K562 (cell line): ENCODE data around the gene PRTFDC1. TPM values are rescaled to one million over a fixed set of nuclear protein-coding genes. Genes with fewer than 3 reads are reported as not detected.

Experiments
- ATF7 ChIP-seq: fragments of 450-650 bp; IDR thresholded peaks from 2 replicates; pipeline ENCODE4 v1.7.1; 2014; ENCODE audit warnings: mild to moderate bottlenecking, moderate library complexity
- BRF1 ChIP-seq: IDR thresholded peaks from 3 replicates; pipeline ENCODE4 v1.6.1; 2011; ENCODE audit warnings: borderline replicate concordance, mild to moderate bottlenecking; ENCODE audit not compliant: insufficient read length; ENCODE audit errors: extremely low read depth
- FOSL1 ChIP-seq: fragments of 200-800 bp; sonication (Bioruptor generic); conservative IDR thresholded peaks from 2 replicates; pipeline ENCODE4 v1.6.1; 2016; ENCODE audit warnings: missing genetic modification characterization, missing compliant biosample characterization
- PRMT5 ChIP-seq: sonication (generic); formaldehyde crosslinking; IDR thresholded peaks from 2 replicates; pipeline ENCODE4 v1.5.0; 2020; ENCODE audit warnings: missing genetic modification reagents
- SAFB2 ChIP-seq: fragments of 200-400 bp; formaldehyde crosslinking; IDR thresholded peaks from 2 replicates; pipeline ENCODE4 v1.6.1; 2018; ENCODE audit warnings: borderline replicate concordance, low read length, low read depth, moderate library complexity; ENCODE audit not compliant: severe bottlenecking
- XRCC4 ChIP-seq: IDR thresholded peaks from one replicate; pipeline ENCODE4 v1.6.1; 2011; ENCODE audit not compliant: insufficient read depth, insufficient read length; ENCODE audit errors: extremely low read depth
- ZFPM2 ChIP-seq: fragments of 250-450 bp; sonication (Bioruptor Pico); IDR thresholded peaks from 2 replicates; pipeline ENCODE4 v1.5.1; 2022; ENCODE audit warnings: mild to moderate bottlenecking
- ZNF583 ChIP-seq: fragments of 250-450 bp; sonication (Bioruptor Pico); IDR thresholded peaks from 2 replicates; pipeline ENCODE4 v1.4.0; 2020
- ZNF668 ChIP-seq: fragments of 250-450 bp; sonication (Bioruptor Pico); IDR thresholded peaks from 2 replicates; pipeline ENCODE4 v1.8.0; 2022; ENCODE audit warnings: mild to moderate bottlenecking, inconsistent platforms
- polyA plus RNA-seq, 8 experiments: library from polyadenylated mRNA; depleted of rRNA in 4 of 8; stranded (reverse) in 5 of 8; unstranded in 3 of 8; fragments of >200 nt; fragmentation: Nextera tagmentation in 2 of 8; fragmentation: Illumina TruSeq in 1 of 8; extraction: Ambion mirVana in 2 of 8; extraction: Trizol in 1 of 8; gene quantifications; 2 replicates each; pipeline versions ENCODE4 v1.2.1 to v1.2.3, GENCODE V29; 2011 to 2014; ENCODE audit warnings: inconsistent platforms in 1 of 8, missing spikeins in 1 of 8
- total RNA-seq, 7 experiments: library from RNA; depleted of rRNA in 6 of 7; stranded (reverse); fragments of >200 nt in 6 of 7; fragmentation: Illumina TruSeq in 2 of 7; extraction: Trizol in 2 of 7; gene quantifications; 2 replicates each; pipeline versions ENCODE4 v1.2.1 to v1.2.3, GENCODE V29; 2011 to 2021; ENCODE audit warnings: low replicate concordance in 1 of 7
- TF ChIP-seq, protein P1 (sequence below), 3 experiments: fragments of 200-800 bp in 1 of 3; fragments of 250-450 bp in 1 of 3; fragments of 450-650 bp in 1 of 3; sonication (Bioruptor Pico) in 1 of 3; sonication (Bioruptor generic) in 1 of 3; formaldehyde crosslinking in 1 of 3; IDR thresholded peaks; 2 replicates each; pipeline versions ENCODE4 v1.6.1 to v1.8.0; 2016 to 2022; ENCODE audit warnings: mild to moderate bottlenecking in 2 of 3, missing genetic modification characterization in 2 of 3, missing compliant biosample characterization in 1 of 3, moderate library complexity in 1 of 3
- TF ChIP-seq, protein P2 (sequence below), 2 experiments: IDR thresholded peaks; 2 replicates each; pipeline ENCODE4 v1.6.1; 2011; ENCODE audit warnings: borderline replicate concordance in 1 of 2, control low read depth in 1 of 2, low read depth in 1 of 2, low read length in 1 of 2, mild to moderate bottlenecking in 1 of 2, mixed read lengths in 1 of 2, moderate library complexity in 1 of 2; ENCODE audit not compliant: insufficient read depth in 1 of 2, insufficient read length in 1 of 2, poor library complexity in 1 of 2, severe bottlenecking in 1 of 2; ENCODE audit errors: extremely low read depth in 1 of 2
- TF ChIP-seq, protein P3 (sequence below): sonication (generic); formaldehyde crosslinking; IDR thresholded peaks from 2 replicates; pipeline ENCODE4 v1.8.1; 2023; ENCODE audit warnings: mild to moderate bottlenecking, missing genetic modification reagents
- TF ChIP-seq, protein P4 (sequence below): sonication (generic); formaldehyde crosslinking; IDR thresholded peaks from 2 replicates; pipeline ENCODE4 v1.8.0; 2022; ENCODE audit warnings: missing genetic modification reagents, mild to moderate bottlenecking, borderline replicate concordance

PRTFDC1 gene
- total and polyA plus RNA-seq, 9 of the 15 experiments (the other 6 are each of a cell fraction or from before 2014, with no cell fraction given) = 7.0 to 27.6 (median 10.0) TPM

DNA sequence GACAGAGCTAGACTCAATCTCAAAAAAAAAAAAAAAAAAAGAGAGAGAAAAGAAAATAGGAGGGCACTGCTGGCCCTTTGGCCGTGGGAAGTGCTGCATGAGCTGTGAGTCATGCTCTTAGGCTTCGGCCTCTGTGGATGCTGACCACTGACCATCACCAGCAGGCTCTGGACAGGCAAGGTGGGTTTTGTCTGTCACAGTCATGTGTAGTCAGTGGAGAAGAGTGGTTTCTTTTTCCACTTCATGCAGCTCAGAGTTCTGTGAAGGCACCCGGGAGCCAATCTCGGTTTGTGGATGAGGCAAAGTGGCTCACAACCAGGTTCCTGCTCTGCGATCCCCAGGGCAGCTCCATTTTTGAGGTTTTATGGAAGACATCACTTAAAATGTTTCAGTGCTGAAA, 58.1 kb downstream of the PRTFDC1 start (continued):
- TF ChIP-seq, protein P1, sequence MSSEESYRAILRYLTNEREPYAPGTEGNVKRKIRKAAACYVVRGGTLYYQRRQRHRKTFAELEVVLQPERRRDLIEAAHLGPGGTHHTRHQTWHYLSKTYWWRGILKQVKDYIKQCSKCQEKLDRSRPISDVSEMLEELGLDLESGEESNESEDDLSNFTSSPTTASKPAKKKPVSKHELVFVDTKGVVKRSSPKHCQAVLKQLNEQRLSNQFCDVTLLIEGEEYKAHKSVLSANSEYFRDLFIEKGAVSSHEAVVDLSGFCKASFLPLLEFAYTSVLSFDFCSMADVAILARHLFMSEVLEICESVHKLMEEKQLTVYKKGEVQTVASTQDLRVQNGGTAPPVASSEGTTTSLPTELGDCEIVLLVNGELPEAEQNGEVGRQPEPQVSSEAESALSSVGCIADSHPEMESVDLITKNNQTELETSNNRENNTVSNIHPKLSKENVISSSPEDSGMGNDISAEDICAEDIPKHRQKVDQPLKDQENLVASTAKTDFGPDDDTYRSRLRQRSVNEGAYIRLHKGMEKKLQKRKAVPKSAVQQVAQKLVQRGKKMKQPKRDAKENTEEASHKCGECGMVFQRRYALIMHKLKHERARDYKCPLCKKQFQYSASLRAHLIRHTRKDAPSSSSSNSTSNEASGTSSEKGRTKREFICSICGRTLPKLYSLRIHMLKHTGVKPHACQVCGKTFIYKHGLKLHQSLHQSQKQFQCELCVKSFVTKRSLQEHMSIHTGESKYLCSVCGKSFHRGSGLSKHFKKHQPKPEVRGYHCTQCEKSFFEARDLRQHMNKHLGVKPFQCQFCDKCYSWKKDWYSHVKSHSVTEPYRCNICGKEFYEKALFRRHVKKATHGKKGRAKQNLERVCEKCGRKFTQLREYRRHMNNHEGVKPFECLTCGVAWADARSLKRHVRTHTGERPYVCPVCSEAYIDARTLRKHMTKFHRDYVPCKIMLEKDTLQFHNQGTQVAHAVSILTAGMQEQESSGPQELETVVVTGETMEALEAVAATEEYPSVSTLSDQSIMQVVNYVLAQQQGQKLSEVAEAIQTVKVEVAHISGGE (CRISPR knock-in tag; IDR thresholded peaks at IDR 0.05) = no peak
- TF ChIP-seq, protein P2, sequence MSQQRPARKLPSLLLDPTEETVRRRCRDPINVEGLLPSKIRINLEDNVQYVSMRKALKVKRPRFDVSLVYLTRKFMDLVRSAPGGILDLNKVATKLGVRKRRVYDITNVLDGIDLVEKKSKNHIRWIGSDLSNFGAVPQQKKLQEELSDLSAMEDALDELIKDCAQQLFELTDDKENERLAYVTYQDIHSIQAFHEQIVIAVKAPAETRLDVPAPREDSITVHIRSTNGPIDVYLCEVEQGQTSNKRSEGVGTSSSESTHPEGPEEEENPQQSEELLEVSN (IDR thresholded peaks at IDR 0.05; ENCODE audit: borderline replicate concordance in 1 of 2, extremely low read depth in 1 of 2, insufficient read depth in 1 of 2, insufficient read length in 1 of 2, low read depth in 1 of 2, low read length in 1 of 2, poor library complexity in 1 of 2, severe bottlenecking in 1 of 2) = peak in 1 of 2 experiments; percentile 44
- TF ChIP-seq ZFPM2 (CRISPR knock-in tag) (no peak), ZNF583 (CRISPR knock-in tag) (no peak), FOSL1 (tag) (peak; percentile 66), PRMT5 (CRISPR knock-in tag) (no peak), ZNF668 (CRISPR knock-in tag) (no peak), SAFB2 (no peak), ATF7 (no peak), XRCC4 (no peak), BRF1 (no peak)
- TF ChIP-seq, protein P3, sequence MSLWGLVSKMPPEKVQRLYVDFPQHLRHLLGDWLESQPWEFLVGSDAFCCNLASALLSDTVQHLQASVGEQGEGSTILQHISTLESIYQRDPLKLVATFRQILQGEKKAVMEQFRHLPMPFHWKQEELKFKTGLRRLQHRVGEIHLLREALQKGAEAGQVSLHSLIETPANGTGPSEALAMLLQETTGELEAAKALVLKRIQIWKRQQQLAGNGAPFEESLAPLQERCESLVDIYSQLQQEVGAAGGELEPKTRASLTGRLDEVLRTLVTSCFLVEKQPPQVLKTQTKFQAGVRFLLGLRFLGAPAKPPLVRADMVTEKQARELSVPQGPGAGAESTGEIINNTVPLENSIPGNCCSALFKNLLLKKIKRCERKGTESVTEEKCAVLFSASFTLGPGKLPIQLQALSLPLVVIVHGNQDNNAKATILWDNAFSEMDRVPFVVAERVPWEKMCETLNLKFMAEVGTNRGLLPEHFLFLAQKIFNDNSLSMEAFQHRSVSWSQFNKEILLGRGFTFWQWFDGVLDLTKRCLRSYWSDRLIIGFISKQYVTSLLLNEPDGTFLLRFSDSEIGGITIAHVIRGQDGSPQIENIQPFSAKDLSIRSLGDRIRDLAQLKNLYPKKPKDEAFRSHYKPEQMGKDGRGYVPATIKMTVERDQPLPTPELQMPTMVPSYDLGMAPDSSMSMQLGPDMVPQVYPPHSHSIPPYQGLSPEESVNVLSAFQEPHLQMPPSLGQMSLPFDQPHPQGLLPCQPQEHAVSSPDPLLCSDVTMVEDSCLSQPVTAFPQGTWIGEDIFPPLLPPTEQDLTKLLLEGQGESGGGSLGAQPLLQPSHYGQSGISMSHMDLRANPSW (CRISPR knock-in tag) = no peak
- TF ChIP-seq, protein P4, sequence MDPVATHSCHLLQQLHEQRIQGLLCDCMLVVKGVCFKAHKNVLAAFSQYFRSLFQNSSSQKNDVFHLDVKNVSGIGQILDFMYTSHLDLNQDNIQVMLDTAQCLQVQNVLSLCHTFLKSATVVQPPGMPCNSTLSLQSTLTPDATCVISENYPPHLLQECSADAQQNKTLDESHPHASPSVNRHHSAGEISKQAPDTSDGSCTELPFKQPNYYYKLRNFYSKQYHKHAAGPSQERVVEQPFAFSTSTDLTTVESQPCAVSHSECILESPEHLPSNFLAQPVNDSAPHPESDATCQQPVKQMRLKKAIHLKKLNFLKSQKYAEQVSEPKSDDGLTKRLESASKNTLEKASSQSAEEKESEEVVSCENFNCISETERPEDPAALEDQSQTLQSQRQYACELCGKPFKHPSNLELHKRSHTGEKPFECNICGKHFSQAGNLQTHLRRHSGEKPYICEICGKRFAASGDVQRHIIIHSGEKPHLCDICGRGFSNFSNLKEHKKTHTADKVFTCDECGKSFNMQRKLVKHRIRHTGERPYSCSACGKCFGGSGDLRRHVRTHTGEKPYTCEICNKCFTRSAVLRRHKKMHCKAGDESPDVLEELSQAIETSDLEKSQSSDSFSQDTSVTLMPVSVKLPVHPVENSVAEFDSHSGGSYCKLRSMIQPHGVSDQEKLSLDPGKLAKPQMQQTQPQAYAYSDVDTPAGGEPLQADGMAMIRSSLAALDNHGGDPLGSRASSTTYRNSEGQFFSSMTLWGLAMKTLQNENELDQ (CRISPR knock-in tag) = no peak
